NOMO-1 (cell line): ENCODE measurements around the gene COG1.
"Not testable (repeated sequence)": the region's sequence is repeated elsewhere in the genome, so short reads cannot be mapped to it uniquely, and the experiment has no call there.

Experiments
- DNase-seq, 2 experiments: peaks; one replicate each; lab custom pipeline; 2025; ENCODE audit not compliant: unreplicated experiment in 2 of 2; lab: John Stamatoyannopoulos, UW

The COG1 gene, protein sequence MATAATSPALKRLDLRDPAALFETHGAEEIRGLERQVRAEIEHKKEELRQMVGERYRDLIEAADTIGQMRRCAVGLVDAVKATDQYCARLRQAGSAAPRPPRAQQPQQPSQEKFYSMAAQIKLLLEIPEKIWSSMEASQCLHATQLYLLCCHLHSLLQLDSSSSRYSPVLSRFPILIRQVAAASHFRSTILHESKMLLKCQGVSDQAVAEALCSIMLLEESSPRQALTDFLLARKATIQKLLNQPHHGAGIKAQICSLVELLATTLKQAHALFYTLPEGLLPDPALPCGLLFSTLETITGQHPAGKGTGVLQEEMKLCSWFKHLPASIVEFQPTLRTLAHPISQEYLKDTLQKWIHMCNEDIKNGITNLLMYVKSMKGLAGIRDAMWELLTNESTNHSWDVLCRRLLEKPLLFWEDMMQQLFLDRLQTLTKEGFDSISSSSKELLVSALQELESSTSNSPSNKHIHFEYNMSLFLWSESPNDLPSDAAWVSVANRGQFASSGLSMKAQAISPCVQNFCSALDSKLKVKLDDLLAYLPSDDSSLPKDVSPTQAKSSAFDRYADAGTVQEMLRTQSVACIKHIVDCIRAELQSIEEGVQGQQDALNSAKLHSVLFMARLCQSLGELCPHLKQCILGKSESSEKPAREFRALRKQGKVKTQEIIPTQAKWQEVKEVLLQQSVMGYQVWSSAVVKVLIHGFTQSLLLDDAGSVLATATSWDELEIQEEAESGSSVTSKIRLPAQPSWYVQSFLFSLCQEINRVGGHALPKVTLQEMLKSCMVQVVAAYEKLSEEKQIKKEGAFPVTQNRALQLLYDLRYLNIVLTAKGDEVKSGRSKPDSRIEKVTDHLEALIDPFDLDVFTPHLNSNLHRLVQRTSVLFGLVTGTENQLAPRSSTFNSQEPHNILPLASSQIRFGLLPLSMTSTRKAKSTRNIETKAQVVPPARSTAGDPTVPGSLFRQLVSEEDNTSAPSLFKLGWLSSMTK

DNA sequence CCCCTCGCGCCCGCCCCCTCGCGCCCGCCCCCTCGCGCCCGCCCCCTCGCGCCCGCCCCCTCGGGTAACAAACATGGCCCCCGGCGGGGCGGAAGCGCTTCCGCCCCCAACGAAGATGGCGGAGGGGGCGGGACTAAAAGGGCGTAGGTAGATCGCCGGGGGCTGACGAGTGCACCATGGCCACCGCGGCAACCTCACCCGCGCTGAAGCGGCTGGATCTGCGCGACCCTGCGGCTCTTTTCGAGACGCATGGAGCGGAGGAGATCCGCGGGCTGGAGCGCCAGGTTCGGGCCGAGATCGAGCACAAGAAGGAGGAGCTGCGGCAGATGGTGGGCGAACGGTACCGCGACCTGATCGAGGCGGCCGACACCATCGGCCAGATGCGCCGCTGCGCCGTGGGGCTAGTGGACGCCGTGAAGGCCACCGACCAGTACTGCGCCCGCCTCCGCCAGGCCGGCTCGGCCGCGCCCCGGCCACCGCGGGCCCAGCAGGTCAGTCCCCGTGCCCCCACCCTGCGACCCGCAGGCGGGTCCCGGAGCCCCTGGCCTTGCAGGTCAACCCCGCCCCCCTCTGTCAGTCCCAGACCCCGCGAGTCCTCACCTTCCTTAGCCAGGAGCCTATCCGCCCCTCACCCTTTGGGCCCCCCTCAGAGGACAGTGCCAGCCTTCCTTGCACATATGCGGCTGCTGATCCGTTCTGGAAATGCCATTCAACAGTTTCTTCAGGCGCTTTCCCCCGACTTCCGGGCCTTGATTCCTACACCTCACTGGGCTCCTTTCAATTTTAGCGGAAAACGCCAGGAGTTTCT lies at the start of gene COG1:
Gene COG1, plus strand, starts transcription at position 162 of the 808 bp plus-strand sequence. Its CDS starts 15 bp downstream, at position 177.
- peak; percentile 51 to 83 for DNase-seq

DNA sequence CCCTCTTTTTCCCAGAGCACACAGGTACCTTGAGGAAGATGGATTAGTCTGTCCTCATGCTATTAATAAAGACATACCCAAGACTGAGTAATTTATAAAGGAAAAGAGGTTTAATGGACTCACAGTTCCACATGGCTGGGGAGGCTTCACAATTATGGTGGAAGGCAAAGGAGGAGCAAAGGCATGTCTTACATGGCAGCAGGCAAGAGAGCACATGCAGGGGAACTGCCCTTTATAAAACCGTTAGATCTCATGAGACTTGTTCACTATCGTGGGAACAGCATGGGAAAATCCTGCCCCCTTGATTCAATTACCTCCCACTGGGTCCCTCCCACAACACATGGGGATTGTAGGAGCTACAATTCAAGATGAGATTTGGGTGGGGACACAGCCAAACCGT lies 48.6 kb upstream of the COG1 start:
- DNase-seq: not testable (repeated sequence)

DNA sequence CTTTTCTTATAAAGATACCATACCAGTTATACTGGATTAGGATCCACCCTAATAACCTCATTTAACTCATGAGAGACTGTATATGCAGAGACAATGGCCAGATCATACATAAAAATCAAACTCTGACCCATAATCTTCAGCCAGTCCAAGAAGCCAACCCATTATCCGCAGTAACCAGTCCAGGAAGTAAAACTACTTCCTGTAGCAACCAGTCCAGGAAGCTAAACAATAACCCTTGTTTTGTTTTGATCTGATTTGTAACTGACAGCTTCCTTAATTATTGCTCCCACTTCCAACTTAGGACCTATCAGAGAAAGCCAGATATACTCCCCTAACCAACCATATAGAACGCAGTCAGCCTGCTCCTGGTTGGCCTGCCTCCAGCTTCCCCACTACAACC lies 47.2 kb upstream of the COG1 start:
- DNase-seq: no peak

DNA sequence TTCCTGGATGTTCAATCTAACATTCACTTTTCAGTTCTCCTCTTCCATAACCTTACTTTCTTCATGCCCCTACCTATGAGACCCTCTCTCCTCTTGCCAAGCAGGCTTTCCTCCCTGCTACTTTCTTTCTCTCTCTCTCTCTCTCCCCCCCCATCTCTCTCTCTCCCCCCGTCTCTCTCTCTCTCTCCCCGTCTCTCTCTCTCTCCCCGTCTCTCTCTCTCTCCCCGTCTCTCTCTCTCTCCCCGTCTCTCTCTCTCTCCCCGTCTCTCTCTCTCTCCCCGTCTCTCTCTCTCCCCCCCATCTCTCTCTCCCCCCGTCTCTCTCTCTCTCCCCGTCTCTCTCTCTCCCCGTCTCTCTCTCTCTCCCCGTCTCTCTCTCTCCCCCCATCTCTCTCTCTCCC lies 45.1 kb upstream of the COG1 start:
- not testable (repeated sequence) for DNase-seq

DNA sequence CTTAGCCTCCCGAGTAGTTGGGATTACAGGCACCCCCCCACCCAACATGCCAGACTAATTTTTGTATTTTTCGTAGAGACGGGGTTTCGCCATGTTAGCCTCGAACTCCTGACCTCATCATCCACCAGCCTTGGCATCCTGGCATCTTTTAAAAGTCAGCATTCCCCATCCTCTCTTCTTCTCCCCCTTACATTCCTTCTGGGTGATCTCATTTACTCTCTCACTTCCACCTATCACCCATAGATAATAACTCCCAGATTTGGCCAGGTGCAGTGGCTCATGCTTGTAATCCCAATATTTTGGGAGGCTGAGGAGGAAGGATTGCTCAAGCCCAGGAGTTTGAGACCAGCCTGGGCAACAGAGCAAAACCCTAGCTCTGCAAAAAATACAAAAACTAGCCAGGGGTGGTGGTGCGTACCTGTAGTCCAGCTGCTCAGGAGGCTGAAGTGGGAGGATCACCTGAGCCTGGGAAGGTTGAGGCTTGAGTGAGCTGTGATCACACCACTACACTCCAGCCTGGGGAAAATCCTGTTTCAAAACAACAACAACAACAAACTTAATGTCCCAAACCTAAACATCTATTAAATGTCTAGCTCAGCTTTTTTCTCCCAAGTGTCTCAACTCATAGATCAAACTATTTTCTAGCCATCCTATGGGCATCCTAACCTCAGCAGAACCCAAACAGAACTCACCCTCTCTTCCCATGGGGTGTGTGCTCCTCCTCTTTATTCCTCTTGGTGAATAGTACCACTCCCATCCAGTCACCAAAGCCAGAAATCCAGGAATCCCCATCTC lies 44.1 kb upstream of the COG1 start:
- no peak for DNase-seq

DNA sequence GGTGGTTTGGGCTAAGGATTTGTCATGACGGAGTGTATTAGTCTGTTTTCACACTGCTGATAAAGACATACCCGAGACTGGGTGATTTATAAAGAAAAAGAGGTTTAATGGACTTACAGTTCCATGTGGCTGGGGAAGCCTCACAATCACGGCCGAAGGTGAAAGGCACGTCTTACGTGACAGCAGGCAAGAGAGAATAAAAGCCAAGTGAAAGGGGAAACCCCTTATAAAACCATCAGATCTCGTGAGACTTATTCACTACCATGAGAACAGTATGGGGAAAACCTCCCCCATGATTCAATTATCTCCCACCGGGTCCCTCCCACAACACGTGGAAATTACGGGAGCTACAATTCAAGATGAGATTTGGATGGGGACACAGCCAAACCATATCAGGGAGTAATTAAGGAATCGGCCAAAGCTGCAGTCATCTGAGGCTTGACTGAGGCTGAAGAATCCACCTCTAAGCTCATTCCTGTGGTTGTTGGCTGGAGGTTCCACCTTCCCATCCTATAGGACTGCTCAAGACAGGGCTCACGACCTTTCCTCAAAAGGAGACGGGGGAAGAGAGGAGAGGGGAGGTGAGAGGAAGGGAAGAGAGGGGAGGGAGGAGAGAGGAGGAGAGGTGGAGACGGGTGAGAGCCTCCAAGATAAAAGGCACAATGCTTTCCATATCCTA lies 42.1 kb upstream of the COG1 start:
- not testable (repeated sequence) for DNase-seq

DNA sequence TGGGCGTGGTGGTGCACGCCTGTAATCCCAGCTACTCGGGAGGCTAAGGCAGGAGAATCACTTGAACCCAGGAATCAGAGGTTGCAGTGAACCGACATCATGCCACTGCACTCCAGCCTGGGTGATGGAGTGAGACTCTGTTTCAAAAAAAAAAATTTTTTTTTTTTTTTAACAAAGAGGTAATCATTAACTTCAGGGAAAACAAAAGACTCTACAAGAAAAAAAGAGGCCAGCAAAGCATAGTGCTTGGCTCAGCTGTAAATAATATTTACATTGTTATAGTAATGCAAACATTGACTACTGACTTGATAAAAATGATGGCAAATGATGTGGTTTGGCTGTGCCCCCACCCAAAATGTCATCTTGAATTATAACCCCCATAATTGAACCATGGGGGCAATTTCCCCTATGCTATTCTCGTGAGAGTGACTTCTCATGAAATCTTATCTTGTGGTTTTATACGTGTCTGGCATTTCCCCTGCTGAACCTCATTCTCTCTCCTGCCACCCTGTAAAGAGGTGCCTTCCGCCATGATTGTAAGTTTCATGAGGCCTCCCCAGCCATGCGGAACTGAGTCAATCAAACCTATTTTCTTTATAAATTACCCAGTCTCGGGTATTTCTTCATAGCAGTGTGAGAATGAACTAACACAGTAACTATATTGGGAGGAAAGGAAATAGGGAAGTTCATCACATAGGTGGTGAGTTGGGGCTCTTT lies 40.8 kb upstream of the COG1 start:
- peak; percentile 69 to 88 for DNase-seq

DNA sequence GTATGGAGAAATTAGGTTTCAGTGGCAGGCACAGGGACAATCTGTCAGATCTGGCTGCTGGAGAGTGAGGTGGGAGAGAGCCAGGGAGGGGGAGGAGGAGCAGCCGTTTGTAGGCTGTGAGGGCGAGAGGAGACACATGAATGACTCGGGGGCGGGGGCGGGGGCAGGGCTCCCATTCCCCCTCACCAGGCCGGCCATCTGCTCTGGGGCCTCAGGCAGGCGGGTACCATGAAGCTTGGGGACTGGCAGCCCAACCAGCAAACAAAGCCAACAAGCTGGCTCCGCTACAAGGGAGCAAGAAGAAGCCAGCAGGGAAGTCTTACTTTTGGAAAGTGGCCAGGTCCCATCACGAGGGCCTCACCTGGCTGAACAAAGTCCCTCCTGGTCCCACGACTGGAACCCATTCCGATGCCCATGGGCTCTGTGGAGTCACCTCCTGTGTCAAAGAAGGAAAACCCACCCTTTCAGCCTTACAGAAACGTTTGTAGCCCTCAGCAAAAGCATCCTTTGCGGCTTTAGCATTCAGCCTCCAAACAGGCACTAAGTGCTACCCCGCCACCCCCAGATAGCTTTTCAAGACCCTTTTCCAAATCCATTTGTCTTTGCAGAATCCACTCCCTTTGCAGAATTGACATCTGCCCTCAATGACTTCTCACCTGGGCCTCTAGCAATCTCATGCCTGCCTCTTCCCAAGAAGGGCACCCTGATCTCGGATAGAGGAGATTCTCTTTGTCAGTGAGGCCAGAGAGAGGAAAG lies 37.3 kb upstream of the COG1 start:
- no peak for DNase-seq

DNA sequence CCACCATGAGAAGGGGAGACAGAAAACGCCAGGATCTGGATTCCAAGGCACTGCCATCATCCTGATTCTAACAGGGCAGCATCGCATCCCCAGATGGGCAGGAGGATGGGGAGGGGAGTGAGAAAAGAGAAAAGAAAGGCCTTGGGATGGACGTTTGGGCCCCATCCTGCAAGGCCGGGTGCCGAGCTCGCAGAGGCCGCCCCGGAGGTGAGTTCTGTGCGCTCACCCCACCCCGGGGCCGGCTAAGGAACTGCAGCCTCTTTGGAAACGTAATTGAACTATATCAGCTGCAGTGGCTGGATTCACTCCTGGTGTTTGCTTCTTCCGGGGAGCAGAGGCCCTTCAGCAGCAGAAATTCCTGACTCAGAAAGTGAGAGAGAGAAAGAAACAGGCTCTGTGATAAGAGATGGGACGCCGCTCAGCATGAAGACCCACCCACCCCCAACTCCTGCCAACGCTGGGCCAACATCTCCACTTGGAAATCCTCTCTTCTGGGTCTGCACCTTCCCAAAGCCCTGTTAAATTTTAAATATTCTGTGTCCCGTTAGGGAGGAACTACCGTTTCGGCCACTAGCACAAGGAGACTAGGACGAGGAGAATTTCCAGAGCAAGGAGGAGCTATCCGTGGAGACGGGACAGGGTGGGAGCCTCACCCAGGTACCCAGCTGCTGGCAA lies 36.6 kb upstream of the COG1 start:
- DNase-seq: peak; percentile 40 to 75

DNA sequence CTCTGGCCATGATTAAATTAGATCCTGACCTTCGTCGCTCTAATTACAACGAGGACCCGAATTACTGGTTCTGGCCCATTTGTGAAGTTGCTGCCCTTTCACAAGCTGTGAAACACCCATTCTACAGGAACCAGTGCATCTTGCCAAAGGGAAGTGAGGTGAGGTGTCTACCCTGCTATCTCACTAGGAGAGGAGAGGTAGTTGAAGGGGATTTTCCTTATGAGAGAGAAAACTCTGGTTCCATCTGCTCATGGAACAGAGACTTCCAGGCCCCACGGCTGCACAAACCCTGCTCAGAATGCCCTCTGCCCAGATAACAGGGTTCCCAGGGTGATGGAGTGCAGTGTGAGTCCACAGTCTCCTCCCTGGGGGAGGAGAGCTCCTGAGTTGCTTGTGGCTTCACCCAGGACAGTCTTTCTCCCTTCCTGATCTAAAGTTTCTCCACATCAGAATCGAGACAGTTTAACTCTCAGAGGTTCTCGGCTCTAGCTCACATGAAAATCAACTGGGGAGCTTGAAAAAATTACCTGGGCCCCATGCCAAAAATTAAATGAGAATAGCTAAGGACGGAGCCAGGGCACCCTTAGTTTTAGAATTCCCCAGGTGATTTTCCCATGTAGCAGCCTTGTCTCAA lies 35.9 kb upstream of the COG1 start:
- DNase-seq: no peak

DNA sequence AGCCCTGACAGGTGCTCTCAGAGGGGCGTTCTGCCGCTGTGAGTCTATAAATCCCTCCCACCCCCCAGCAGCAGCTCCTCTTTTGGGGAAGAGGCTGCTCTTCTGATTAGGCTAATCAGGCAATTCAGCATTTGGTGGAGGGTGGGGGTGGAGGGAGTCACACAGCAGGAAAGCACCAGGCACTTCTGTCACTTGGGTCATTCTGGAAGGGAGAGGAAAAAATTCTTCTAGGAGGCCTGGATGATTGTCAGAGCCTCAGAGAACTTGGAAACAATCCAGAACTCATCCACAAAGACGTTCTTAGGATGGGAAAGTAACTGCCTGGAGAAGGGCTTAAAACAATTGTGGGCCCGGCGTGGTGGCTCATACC lies 35.3 kb upstream of the COG1 start:
- DNase-seq: no peak

DNA sequence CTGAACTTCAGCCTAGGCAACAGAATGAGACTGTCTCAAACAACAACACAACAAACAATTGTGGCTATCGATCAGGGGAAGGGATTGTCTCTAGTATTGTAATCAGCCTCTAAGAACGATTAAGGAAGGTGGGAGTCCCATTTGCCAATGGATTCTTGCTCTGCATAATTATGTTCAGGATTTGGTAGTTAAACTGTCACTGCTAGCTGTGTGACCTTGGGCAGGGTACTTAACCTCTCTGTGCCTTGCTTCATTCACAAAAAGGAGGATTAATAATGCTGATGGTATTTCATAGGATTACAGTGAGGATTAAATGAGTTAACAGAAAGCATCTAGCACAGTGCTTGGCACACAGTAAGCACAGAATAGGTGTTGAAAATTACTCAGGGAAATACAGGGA lies 34.7 kb upstream of the COG1 start:
- DNase-seq: no peak

DNA sequence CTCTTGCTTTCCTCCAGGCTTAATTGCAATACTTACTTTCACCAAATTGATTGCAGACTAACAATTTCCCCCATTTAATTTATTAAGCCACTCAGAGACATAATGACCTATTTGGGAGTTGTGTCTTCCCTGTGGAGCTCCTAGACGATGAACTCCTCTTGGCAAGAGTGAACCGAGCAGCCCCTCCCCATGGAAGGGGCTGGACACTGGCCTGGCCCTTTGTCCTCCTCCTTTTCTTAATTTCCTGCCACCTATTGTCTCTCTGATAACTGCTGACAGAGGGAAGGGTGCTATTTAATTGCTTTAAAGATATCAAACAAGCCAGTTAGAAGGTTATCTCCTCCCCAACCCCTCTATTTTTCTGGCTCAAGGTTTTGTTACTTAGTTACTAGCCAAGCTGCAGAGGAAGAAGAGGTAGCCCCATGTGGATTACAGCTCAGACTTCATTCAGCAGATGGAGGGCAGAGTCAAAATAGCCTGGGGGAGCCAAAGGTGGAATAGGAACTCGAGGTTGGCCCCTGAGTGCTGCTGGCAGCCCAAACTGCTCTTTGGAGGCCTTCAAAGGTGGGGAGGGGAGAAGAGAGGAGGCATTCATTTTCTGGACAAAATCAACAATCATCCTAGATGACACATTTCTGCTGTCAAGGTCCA lies 31.8 kb upstream of the COG1 start:
- no peak for DNase-seq

DNA sequence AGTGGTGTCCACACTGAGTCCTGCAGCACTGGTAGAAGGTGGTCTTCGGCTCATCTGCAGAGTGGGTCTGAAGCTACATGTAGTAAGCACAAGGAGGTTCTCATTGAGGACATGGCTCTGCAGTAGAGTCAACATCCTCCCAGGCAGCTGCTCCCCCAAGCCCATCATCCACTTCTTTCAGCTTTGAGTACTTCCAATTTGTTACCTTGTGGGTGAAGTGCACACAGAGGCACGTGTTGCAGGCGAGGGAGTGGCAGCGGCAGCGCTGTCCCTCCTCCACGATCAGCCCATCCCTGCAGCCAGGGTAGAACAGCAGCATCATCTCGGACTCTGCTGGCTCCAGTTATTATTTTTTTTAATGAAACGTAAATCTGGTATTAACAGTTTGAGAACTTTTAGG lies 29.8 kb upstream of the COG1 start:
- no peak for DNase-seq

DNA sequence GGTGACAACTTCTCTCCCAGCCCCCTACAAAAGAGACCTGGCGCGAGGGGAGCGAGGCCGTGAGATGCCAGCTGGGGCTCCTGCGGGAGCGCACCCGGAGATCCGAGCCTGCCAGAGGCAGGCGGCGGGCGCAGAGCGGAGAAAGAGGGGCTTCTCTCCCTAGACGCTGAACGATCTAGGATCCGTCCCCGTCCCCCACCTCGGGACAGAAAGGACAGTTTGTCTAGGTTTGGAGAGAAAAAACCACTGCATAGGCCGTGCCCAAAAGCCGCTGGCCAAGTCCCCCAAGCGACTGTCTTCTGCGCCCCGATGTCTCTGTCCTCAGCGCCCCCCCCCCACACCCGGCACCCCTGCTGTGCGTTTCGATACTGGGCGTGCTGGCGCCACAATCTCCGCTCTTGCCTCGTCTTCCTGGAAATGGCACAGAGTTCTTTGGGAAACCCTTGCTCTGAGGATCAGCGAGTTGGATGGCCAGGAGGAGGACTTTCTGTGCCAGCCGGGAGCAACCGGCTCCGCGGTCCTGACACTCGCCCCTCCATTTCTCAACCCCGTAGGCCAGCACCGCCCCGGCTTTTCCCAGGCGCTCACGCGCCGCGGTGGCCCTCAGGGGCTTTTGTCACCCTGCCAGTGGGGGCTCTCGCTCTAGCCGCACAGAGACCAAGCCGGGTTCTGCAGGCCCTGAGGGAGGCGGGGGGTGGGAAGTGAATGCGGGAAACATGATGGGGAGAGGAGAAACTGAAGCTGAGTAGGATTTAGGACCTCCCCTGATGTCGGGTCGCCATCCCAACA lies 27.0 kb upstream of the COG1 start:
- no peak for DNase-seq
